Measurements from ENCODE around the gene XPR1.

XPR1 gene

DNA sequence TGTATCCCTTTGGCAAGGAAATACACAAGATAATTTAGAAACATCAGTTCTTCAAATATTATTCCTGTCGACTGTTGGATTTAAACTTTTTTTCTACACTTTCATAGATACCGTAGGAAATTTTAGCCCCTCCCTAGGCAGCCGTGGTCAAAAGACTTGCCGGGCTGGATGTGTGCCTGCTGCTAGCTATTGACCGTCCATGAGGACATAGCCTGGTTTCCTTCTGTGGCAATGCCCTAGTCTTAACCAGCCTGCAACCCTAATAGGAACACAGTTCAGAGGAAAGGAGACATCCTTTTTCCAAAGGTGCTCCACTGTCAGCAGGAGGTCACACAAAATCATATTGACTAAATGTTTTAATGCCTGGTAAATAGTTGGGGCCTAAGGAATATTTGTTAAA is 260.4 kb downstream of the XPR1 start:
- DNase-seq (ENCODE audit: low read depth) = no peak

DNA sequence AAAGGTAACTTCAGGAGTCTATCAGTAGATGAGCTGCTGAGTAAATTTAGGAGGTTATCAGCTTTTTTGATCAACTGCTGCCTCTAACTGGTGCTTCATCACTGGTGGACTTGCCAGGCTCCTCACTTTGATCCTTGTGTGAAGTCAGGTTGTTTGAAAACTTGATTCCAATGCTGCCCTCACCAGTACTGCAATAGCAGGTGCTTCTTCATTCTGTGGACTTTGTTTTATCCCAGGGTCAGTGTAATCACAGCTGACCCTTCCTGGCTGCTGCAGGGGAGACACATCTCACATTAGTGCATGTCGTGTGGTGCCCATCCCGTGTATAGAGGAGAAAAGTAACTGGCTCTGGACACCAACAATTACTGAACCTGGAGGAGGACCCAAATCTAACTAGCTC is 260.9 kb downstream of the XPR1 start:
- no peak for DNase-seq (ENCODE audit: low read depth)

DNA sequence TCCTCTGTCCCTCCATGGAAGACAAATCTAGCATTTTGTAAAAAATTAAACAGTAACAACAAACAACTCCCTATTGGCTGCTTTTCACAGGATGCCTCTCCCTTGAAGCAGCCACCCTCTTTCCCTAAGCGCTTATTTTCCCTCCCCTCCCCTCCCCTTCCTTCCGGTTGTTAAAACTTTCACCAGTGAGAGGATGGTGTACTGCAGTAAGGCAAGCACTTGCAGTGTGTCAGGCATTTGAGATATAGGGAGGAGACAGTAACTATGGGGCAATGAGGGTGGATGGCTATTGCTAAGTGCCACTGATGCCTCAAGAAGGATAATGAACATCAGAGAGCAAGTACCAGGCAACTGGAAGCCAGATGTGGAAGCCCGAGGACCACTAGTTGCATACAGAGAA is 261.8 kb downstream of the XPR1 start:
- no peak for DNase-seq (ENCODE audit: low read depth)

DNA sequence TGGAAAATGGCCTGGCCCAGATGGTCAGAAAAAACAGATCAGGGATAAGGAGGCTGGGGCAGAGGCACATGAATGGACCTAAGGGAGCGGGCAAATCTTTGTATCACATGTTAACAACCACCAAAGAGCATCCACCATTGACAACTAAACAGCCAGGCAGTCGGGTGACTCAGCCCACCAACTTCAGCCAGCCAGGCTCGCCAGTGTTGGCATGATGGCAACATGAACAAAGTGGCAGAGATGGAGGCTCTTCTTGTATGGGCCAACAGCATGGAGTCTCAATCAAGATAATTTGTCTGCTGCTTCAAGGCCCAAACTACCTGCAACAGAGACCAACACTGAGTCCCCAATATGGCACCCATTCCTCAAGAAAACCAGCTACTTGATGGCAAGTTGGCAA is 264.3 kb downstream of the XPR1 start:
- DNase-seq (ENCODE audit: low read depth) = no peak

DNA sequence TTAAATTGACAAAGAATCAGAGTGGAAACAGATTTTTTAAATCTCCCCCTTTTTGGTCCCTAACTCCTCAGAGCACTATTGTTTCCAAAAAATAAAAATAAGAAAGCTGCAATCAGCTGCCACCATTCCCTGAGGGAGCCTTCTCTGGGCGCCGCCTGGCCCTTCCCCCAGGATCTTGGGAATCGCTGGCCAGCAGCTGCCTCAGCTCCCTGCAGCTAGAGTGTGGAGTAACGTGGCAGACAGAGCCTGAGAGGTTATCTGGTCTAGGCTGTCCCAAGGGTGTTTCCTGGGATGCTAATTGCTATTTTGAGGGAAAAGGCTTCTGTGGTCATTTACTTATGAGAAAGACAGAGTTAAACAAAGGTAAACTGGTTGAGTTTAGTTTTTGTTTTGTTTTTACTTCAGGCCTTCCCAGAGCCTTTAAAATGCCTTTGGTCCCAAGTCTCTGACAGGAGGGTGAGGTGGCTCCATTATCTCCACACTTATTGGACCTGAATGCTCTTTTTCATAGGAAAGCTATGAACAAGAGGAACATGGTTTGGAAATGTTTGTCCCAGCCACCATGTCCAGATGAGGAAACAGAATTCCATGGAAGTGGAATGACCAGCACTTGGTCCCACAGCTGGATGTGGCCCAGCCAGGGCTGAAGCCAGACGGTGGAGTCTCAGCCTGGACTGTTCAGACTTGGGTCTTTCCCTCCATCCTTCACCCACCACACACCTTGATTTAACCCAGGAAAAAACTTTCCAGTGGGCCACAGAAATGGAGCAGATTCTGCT is 266.8 kb downstream of the XPR1 start:
- no peak for DNase-seq (ENCODE audit: low read depth)

DNA sequence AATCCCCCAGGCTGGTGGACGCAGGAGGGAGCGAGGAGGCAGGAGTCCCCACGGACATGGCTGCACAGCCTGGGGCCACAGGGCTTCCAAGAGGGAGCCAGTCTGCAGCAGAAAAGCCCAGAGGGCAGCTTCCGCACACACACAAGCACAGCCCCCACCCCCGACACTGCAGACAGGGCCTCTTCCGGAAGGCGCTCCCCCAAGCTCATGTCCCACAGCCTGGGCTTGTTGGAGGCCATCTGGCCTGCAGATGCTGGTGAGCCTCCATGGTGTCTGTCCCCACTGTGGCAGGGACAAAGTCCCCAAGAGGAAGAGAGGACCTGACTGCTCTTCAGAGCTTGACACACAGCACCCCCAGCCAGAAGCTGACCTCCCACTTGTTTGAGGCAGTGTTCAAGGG is 267.4 kb downstream of the XPR1 start:
- no peak for DNase-seq (ENCODE audit: low read depth)

DNA sequence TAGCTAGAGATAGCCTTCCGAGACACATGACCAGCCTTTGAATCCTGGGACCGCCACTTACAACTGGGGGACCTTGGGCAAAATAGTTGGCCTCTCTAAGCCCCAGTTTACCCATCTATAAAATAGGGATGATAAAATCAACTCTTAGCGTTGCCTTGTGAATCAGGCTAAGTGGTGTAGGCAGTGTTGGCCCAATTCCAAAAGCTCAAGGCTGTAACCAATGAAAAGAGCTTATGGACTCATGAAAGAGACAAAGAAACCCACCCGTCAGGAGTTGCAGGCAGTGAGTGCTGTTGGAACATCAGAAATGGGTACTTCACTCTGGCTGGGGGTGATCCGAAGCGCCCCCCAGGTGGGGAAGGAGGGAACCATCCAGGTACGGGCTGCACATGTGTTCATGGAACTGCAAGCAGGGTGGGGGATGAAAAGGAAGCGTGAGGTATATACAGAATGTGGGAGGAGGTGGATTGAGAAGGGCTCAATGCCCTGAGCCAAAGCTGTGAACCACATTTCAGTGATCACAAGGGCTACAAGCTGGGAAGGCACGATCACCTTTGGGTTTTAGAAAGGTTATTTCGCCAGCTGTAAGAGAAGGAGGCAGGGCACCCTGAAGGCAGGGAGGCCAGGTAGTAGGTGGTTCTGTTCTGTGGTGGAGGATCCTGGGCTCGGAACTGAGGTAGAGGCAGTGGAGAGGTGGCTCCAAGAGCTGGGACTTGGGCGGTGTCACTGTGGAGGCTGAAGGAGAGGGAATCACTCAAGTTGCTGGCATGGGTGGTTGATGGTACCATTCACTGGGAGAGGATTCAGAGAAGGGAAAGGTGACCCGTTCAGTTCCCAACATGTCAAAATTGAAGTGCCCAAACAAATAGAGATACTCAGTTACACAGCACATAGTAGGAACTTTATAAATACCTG is 269.5 kb downstream of the XPR1 start:
- DNase-seq (ENCODE audit: low read depth) = no peak

DNA sequence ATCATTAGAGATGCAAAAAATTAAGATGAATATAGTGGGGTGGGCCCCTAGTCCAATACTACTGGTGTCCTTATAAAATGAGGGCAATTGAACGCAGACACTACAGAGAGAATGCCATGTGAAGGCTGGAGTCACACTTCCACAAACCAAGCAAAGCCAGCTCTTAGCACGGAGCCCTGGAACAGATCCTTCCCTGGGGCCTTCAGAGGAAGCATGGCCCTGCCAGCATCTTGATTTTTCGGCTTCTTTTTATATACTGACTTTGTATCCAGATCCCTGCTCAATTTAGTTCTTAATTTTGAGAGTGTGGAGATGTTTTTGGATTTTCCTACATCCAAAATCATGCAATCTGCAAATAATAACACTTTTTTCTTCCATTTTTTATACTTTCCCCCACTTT is 270.7 kb downstream of the XPR1 start:
- no peak for DNase-seq (ENCODE audit: low read depth)

DNA sequence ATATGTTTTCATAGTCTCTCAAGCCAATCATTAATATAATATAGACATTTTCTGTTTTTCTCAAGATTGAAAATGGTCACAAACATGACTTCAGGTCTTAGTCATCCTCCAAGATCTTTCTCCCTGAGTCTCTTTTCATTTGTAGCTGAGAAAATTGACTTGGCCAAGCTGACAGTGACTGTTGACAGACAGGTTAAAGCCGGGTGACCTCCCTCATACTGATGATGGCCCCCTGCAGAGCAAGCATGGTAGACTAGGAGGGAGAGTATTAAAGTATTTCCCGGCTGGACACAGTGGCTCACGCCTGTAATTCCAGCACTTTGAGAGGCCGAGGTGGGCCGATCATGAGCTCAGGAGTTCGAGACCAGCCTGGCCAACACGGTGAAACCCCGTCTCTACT is 274.1 kb downstream of the XPR1 start:
- DNase-seq (ENCODE audit: low read depth) = no peak

DNA sequence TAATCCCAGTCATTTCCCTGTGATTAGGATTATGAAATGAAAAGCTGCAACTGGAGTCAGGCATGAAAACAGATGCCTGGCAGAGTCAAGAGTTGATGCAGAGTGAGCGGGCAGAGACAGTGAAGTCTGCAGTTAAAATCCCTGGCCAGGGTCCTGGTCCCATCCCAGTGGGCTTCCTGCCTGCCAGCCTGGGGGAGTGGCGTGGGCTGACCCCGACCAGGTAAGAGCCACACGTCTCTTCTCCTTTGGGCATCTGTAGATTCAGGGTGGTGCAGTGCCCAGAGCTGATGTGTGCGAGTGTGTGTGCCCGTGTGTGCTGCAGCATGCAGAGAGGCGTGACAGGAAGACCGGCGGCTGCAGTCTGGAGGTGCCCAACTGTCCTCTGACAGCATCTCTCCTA is 274.7 kb downstream of the XPR1 start:
- DNase-seq (ENCODE audit: low read depth) = no peak

DNA sequence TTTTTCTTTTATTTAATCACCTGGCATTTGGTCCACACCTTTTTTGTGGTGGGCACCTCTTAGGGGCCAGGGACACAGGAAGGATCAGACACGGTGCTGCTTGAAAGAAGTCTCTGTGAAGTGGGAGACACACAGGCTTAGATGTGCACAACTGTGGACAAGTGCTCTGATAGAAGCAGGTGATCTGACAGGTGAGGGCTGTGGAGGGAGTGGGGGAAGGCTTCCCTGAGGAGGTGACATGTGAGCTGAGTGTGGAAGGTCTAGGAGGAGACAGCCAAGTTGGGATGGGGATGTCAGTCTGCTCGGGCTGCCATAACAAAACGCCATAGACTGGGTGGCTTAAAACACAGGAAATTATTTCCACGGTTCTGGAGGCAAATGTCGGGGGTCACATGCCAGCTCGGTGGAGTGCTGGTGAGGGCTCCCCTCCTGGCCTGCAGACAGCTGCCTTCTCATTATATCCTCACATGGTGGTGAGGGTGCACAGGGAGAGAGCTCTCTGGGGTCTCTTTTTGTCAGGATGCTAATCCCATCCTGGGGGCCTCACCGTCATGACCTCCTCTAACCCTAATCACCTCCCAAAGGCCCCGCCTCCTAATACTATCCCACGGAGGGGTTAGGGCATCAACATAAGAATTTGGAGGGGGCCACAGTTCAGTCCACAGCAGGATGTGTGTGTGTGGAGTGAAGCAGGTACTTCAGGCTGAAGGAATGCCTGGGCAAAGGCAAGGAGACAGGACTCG is 275.7 kb downstream of the XPR1 start:
- no peak for DNase-seq (ENCODE audit: low read depth)

DNA sequence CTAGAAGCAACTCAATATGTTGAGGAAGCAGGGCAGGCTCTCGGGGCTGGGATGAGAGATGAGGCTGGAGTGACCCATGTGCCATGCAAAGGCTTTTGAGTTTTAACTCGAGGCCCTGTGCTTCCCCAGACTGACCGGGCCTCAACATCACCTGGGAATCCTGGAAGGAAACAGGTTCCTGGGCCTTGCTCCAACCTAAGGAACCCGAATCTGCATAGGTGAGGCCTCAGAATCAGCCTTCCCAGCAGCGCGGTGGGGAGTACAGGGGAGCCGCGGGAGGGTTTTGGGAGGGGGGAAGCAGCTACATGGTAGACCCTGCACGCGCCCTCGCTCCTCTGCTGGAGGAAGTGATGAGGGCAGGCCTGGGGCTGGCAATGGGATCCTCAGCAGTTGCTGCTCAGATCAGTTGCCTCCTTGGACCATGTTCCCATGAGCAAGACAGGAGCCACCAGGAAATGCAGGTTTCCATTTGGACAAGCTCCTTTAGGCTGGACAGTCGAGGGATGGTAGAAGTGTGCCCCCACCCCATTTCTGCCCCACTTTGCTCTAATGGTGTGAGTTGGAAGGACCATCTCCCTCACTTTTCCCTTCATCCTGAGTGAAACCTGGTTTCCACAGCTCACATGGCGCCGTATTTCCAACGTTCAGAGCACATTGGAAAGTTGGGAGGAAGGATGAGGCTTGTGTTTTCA is 276.4 kb downstream of the XPR1 start:
- no peak for DNase-seq (ENCODE audit: low read depth)

DNA sequence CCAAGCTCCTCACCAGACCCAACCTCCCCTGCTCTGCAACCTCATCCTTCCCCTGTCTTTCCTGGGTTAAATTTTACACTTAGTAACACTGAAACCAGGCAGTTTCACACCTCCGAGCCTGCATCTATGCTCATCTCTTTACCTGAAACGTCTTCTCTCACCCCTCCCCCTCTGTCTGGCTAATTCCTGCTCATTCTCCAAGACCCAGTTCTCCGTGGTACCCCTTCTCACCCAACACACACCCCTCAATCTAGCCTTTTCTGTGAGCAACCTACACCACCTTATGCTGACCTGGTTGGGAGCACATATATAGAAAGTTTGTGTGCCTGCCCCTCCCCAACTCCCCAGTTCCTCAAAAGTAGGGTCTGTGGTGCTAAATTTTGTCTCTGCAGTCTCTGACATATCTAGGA is 277.2 kb downstream of the XPR1 start:
- DNase-seq (ENCODE audit: low read depth) = no peak

DNA sequence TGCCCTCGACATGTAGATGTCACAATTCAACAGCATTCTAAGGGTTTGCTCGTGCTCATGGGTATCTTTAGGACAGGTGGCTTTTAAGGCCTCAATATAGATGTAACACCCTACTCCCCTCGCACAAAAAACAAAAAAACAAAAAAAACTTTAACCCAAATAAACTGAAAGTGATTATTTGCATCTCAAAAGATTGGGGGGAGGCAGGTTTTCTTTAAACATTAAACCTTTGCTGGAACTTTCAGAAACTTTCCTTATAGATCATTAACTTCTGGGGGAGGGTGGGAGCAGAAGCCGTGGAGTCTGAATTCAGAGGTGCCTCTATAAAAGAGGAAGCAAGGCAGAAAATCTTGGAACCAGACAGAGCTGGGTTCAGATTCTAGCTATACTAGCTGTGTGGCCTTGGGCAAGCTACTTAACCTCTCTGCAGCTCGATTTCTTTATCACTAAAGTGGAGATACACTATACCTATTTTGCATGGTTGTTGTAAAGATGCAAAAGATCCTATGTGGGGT is 277.7 kb downstream of the XPR1 start:
- no peak for DNase-seq (ENCODE audit: low read depth)

DNA sequence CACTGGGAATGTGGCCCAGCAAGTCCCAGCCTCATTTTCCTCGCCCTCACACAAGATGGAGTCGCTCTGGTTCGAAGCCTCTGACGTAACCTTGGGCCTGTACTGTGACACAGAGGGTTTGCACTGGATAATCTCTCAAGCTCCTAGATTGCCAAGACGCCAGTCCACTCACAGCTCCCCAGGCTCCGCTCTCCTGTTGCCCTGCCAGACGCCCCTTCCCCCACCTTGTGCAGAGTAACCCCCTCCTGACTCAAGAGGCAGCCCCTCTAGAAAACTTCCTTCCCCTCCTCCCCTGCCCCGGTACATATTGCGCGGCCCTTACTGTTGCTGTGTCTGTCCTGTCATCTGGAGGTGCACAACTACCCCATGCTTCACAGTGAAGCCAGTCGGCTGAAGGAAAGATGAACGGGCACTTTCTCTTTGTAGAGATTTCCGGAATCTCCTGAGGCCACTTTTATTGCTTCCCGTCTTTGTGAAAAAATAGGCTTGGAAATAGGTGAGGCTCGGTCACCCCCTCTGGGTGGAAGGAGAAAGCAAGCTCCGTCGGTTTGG is 279.9 kb downstream of the XPR1 start:
- DNase-seq (ENCODE audit: low read depth) = no peak

DNA sequence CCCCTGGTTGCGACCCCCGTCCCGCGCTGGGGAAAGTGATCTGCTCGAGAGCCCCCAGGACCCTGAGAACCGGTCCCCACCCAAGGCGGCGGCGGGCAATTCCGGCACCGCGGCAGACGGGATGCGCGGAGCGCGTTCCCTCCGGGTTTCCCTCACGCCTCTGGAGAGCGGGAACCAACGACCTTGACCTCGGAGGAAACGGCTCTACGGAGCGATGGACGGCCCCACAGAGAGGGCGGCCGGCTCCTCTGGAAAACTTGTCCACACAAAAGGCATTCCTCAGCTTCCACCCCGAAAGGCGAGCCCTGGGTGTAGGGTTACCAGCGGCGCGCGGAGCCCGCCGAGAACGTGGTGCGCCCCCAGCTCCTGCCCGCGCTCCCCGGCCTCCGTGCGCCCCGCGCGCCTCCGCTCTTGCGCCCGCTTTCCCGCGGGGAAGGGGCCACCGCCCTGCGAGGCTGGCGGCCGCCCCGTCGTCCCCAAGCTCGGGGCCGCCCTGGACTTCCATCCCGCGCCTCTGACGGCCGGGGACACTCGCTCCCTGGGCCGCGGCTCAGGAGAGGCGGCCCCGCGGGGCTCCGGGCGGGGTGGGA is 280.5 kb downstream of the XPR1 start:
- no peak for DNase-seq (ENCODE audit: low read depth)

DNA sequence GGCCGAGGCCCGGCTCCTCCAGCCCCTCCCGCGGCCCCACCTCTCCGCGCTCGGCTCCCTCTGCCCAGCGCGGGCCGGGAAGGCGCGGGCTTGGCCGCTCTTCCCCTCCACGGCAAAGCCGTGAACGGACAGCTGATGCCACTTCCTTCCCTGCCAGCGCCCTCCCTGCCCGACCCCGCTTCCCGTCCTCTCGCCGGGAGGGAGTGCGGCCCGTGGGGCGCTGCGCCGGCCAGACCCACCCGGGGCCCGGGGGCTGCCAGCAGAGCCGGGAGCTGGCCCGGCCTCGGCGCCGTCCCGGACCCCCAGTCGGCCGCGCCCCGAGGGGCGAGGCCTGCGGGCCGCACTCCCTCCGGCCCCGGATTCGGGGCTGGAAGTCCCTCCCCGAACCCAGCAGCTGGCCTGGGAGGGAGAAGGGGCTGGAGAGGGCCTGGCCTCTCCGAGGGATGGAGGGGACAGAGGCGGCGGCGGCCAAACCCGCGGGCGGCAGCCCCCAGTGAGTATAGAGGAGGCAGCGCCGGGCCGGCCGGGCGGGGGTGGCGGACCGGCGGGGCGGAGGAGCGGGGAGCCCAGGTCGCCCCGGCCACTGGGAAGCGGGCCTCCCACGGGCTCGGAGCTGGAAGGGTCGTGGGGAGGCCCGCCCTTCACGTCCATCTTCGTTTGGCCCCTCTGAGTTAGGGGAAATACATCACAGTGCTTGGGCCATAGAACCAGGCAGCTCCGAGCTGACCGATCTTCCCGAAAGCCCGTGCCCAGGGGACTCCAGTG is 281.2 kb downstream of the XPR1 start, which contains the start of gene KIAA1614:
Gene KIAA1614 (plus strand): TSS at position 97 of the 765 bp plus-strand sequence. CDS start 347 bp downstream, at position 444.
- no peak for DNase-seq (ENCODE audit: low read depth)

DNA sequence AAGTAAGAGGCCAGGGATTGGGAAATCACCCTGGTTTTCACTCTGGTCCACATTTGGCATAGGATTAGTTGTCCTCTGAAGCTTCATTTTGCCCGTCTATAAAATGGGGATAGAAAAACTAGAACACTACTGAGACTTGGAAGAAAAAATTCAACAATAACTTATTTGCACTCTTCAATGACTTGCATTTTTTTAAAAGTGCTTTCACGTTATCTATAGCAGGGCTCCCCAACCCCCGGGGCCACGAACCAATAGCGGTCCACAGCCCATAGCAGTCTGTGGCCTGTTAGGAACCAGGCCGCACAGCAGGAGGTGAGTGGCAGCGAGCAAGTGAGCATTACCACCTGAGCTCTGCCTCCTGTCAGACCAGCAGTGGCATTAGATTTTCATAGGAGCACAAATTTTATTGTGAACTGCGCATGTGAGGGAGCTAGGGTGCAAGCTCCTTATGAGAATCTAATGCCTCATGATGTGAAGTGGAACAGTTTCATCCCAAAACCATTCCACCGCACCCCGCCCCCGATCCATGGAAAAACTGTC is 283.7 kb downstream of the XPR1 start:
- no peak for DNase-seq (ENCODE audit: low read depth)

DNA sequence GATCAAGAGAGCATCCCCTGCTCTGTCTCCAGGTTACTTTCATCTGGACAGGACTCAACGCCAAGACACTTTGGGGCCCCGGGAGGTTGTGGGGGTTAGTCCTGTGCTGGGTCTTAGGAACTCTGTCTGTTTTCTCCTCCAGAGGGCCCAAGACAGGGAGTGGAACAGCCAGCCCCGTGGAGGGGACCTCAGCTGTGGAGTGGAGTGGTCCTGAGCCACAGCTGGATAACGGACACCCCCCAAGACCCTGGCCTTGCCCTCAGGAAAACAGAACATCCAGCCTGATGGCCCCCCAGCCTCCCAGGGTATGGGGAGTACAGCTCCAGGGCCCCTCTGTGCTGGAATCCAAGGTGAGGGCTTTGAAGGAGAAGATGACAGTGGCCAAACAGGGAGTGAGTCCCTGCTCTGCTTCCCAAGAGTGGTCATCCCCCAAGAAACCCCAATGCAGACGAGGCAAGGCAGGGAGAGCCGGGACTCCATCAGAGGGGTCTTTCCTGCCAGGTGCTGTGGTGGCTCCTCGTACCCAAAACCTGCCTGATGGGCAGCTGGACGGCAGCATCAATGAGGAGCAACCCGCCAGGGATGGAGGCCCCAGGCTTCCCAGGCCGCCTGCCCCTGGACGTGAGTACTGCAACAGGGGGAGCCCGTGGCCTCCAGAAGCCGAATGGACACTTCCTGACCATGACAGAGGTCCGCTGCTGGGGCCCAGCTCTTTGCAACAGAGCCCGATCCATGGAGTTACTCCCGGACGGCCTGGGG is 284.4 kb downstream of the XPR1 start:
- no peak for DNase-seq (ENCODE audit: low read depth)

Data from activated T-cell treated with anti-CD3 and anti-CD28 coated beads for 24 hours (primary cell).